Nephron (organoid): ENCODE data around the gene RTEL1.

Experiments
- H3K27ac Mint-ChIP-seq, 3 experiments: 2 replicates each; pipeline ENCODE4 v1.8.0; 2020; ENCODE audit warnings: mixed read lengths in 3 of 3, mild to moderate bottlenecking in 2 of 3, moderate library complexity in 1 of 3
- H3K27me3 Mint-ChIP-seq: 2 replicates; pipeline ENCODE4 v1.8.0; 2021; ENCODE audit warnings: low read depth, mild to moderate bottlenecking, moderate library complexity, mixed read lengths
- H3K36me3 Mint-ChIP-seq: 2 replicates; pipeline ENCODE4 v1.8.0; 2020; ENCODE audit warnings: low read depth, mixed read lengths
- H3K4me1 Mint-ChIP-seq: 2 replicates; pipeline ENCODE4 v1.8.0; 2020; ENCODE audit warnings: mixed read lengths
- H3K4me3 Mint-ChIP-seq, 3 experiments: 2 replicates each; pipeline ENCODE4 v1.8.0; 2020; ENCODE audit warnings: mild to moderate bottlenecking in 3 of 3, mixed read lengths in 3 of 3, moderate library complexity in 2 of 3
- H3K9me3 Mint-ChIP-seq: 2 replicates; pipeline ENCODE4 v1.8.0; 2020; ENCODE audit warnings: mixed read lengths
- CTCF ChIP-seq, 3 experiments: fragments of 200-600 bp; sonication (generic); IDR thresholded peaks; one replicate each; pipeline ENCODE4 v1.5.0; 2021; ENCODE audit warnings: antibody characterized with exemption in 3 of 3; ENCODE audit not compliant: unreplicated experiment in 3 of 3

The RTEL1 gene

GRCh38 chr20:63704749-63705117, 46.6 kb downstream of the RTEL1 start:
- peaks cover 20% of the 10 kb centered on the region for H3K36me3 Mint-ChIP-seq
- H3K9me3 Mint-ChIP-seq: no peaks in the 10 kb centered on the region
- no peak overlapping the region for H3K27ac Mint-ChIP-seq
- peaks cover 10% of the 10 kb centered on the region for H3K4me1 Mint-ChIP-seq
- H3K4me3 Mint-ChIP-seq: peak overlapping the region; percentile 67 to 90 (median 84)
- TF ChIP-seq CTCF (IDR thresholded peaks at IDR 0.05; ENCODE audit: unreplicated experiment in 3 of 3): no peak
- no peaks in the 10 kb centered on the region for H3K27me3 Mint-ChIP-seq

- no peak overlapping the region for H3K27ac Mint-ChIP-seq
- H3K9me3 Mint-ChIP-seq: no peaks in the 10 kb centered on the region
- H3K4me1 Mint-ChIP-seq: peaks cover 12% of the 10 kb centered on the region
- no peak for TF ChIP-seq CTCF (IDR thresholded peaks at IDR 0.05; ENCODE audit: unreplicated experiment in 3 of 3)
- H3K36me3 Mint-ChIP-seq: peaks cover 24% of the 10 kb centered on the region
- H3K27me3 Mint-ChIP-seq: no peaks in the 10 kb centered on the region
- H3K4me3 Mint-ChIP-seq: peak overlapping the region; percentile 67 to 90 (median 84)
Observed at GRCh38 chr20:63705232-63706026, 47.3 kb downstream of the RTEL1 start.

GRCh38 chr20:63706027-63706695, 48.0 kb downstream of the RTEL1 start:
- Mint-ChIP-seq H3K27ac (peak overlapping the region; percentile 70 to 77 (median 75)), H3K27me3 (no peaks in the 10 kb centered on the region), H3K9me3 (no peaks in the 10 kb centered on the region), H3K36me3 (peaks cover 31% of the 10 kb centered on the region), H3K4me3 (peak overlapping the region; percentile 84 to 90 (median 89)), H3K4me1 (peaks cover 15% of the 10 kb centered on the region)
- no peak for TF ChIP-seq CTCF (IDR thresholded peaks at IDR 0.05; ENCODE audit: unreplicated experiment in 3 of 3)

- H3K4me3 Mint-ChIP-seq: peak overlapping the region; percentile 84 to 90 (median 89)
- peaks cover 15% of the 10 kb centered on the region for H3K4me1 Mint-ChIP-seq
- H3K36me3 Mint-ChIP-seq: peaks cover 39% of the 10 kb centered on the region
- H3K27ac Mint-ChIP-seq: peak overlapping the region; percentile 70 to 77 (median 75)
- TF ChIP-seq CTCF (IDR thresholded peaks at IDR 0.05; ENCODE audit: unreplicated experiment in 3 of 3): peak in 2 of 3 experiments; percentile 21 to 32
- H3K9me3 Mint-ChIP-seq: no peaks in the 10 kb centered on the region
- H3K27me3 Mint-ChIP-seq: no peaks in the 10 kb centered on the region
Observed at GRCh38 chr20:63706852-63707557, 48.9 kb downstream of the RTEL1 start.

GRCh38 chr20:63707558-63708300, 49.6 kb downstream of the RTEL1 start, which contains the start of the genes ARFRP1 and ZGPAT:
TSS of gene ARFRP1 (minus strand) at chr20:63707976. CDS start at chr20:63707091, 885 bp downstream.
TSS of gene ZGPAT (plus strand) at chr20:63708039. CDS start at chr20:63708581, 542 bp downstream.
- TF ChIP-seq CTCF (IDR thresholded peaks at IDR 0.05; ENCODE audit: unreplicated experiment in 3 of 3): no peak
- peaks cover 5% of the 10 kb centered on the region for H3K9me3 Mint-ChIP-seq
- H3K27ac Mint-ChIP-seq: peak within 1 kb of the TSS; percentile 70 to 77 (median 75)
- peaks cover 47% of the 10 kb centered on the region for H3K36me3 Mint-ChIP-seq
- peaks cover 15% of the 10 kb centered on the region for H3K4me1 Mint-ChIP-seq
- no peaks in the 10 kb centered on the region for H3K27me3 Mint-ChIP-seq
- peak within 1 kb of the TSS; percentile 85 to 90 (median 89) for H3K4me3 Mint-ChIP-seq
